ENCODE measurements around the gene TFB1M. TPM values are rescaled to one million over a fixed set of nuclear protein-coding genes. Genes with fewer than 3 reads are reported as not detected.
"Not testable (repeated sequence)": the region's sequence is repeated elsewhere in the genome, so short reads cannot be mapped to it uniquely, and the experiment has no call there.

TFB1M gene
- total RNA-seq, 2 donors from 2014 or later: 10.7 to 14.1 TPM

- H3K4me3 ChIP-seq: no peak overlapping the region
- no peaks in the 10 kb centered on the region for H3K27me3 ChIP-seq (replicated peaks; ENCODE audit: insufficient read depth)
- no peaks in the 10 kb centered on the region for H3K9me3 ChIP-seq
- H3K36me3 ChIP-seq: no peaks in the 10 kb centered on the region
- WGBS: 100% methylated on average over 1 of the region's 1 CpG
- H3K27ac ChIP-seq: no peak overlapping the region
- no peak for DNase-seq (ENCODE audit: low spot score)
- no peaks in the 10 kb centered on the region for H3K4me1 ChIP-seq (replicated peaks)
- TF ChIP-seq POLR2AphosphoS5 (IDR thresholded peaks at IDR 0.05) (no peak), POLR2A (IDR thresholded peaks at IDR 0.05) (no peak), CTCF (IDR thresholded peaks at IDR 0.05) (no peak)
- intact Hi-C loops (cut with DNase I): no loop called here
Observed at GRCh38 chr6:155237613-155238012, 76.7 kb downstream of the TFB1M start.

GRCh38 chr6:155235087-155235486 lies 79.2 kb downstream of the TFB1M start:
- peak overlapping the region in 1 of 2 donors; percentile 29 for H3K27ac ChIP-seq

GRCh38 chr6:155234687-155235086 lies 79.6 kb downstream of the TFB1M start:
- WGBS: 96% methylated on average over 4 of the region's 4 CpGs
- DNase-seq (ENCODE audit: low spot score): no peak
- H3K27ac ChIP-seq: peak overlapping the region in 1 of 2 donors; percentile 29

More at GRCh38 chr6:155235087-155235486, 79.2 kb downstream of the TFB1M start:
- Histone ChIP-seq H3K36me3 (no peaks in the 10 kb centered on the region), H3K27me3 (replicated peaks; ENCODE audit: insufficient read depth) (no peaks in the 10 kb centered on the region), H3K9me3 (no peaks in the 10 kb centered on the region), H3K4me1 (replicated peaks) (no peaks in the 10 kb centered on the region), H3K4me3 (no peak overlapping the region)
- WGBS: 53% methylated on average over 5 of the region's 5 CpGs
- intact Hi-C loops (cut with DNase I): no loop called here
- TF ChIP-seq POLR2AphosphoS5 (IDR thresholded peaks at IDR 0.05): no peak
- TF ChIP-seq POLR2A (IDR thresholded peaks at IDR 0.05): no peak
- no peak for TF ChIP-seq CTCF (IDR thresholded peaks at IDR 0.05)
- DNase-seq (ENCODE audit: low spot score): no peak

GRCh38 chr6:155234167-155234566 lies 80.1 kb downstream of the TFB1M start:
- intact Hi-C loops (cut with DNase I): no loop called here
- 71% methylated on average over 4 of the region's 4 CpGs for whole genome bisulfite sequencing
- Histone ChIP-seq H3K4me1 (replicated peaks) (no peaks in the 10 kb centered on the region), H3K27me3 (replicated peaks; ENCODE audit: insufficient read depth) (no peaks in the 10 kb centered on the region), H3K4me3 (no peak overlapping the region), H3K27ac (no peak overlapping the region), H3K36me3 (no peaks in the 10 kb centered on the region), H3K9me3 (no peaks in the 10 kb centered on the region)
- no peak for DNase-seq (ENCODE audit: low spot score)
- TF ChIP-seq POLR2A (IDR thresholded peaks at IDR 0.05): no peak
- TF ChIP-seq POLR2AphosphoS5 (IDR thresholded peaks at IDR 0.05): no peak

More at GRCh38 chr6:155234687-155235086, 79.6 kb downstream of the TFB1M start:
- intact Hi-C loops (cut with DNase I): no loop called here
- H3K9me3 ChIP-seq: no peaks in the 10 kb centered on the region
- H3K4me1 ChIP-seq (replicated peaks): no peaks in the 10 kb centered on the region
- H3K36me3 ChIP-seq: no peaks in the 10 kb centered on the region
- no peak overlapping the region for H3K4me3 ChIP-seq
- no peaks in the 10 kb centered on the region for H3K27me3 ChIP-seq (replicated peaks; ENCODE audit: insufficient read depth)
- no peak for TF ChIP-seq POLR2AphosphoS5 (IDR thresholded peaks at IDR 0.05)
- TF ChIP-seq POLR2A (IDR thresholded peaks at IDR 0.05): no peak
- no peak for TF ChIP-seq CTCF (IDR thresholded peaks at IDR 0.05)

- no peak for DNase-seq (ENCODE audit: low spot score)
- no peak overlapping the region for H3K27ac ChIP-seq
- no peaks in the 10 kb centered on the region for H3K9me3 ChIP-seq
- H3K36me3 ChIP-seq: no peaks in the 10 kb centered on the region
- intact Hi-C loops (cut with DNase I): no loop called here
- WGBS: 48% methylated on average over 6 of the region's 6 CpGs
- H3K27me3 ChIP-seq (replicated peaks; ENCODE audit: insufficient read depth): no peaks in the 10 kb centered on the region
- TF ChIP-seq POLR2A (IDR thresholded peaks at IDR 0.05) (no peak), POLR2AphosphoS5 (IDR thresholded peaks at IDR 0.05) (no peak), CTCF (IDR thresholded peaks at IDR 0.05) (no peak)
- no peaks in the 10 kb centered on the region for H3K4me1 ChIP-seq (replicated peaks)
- no peak overlapping the region for H3K4me3 ChIP-seq
Observed at GRCh38 chr6:155232848-155233247, 81.4 kb downstream of the TFB1M start.

- intact Hi-C loops (cut with DNase I); H3K4me1 ChIP-seq (replicated peaks); H3K4me3 ChIP-seq; H3K27me3 ChIP-seq (replicated peaks; ENCODE audit: insufficient read depth); DNase-seq (ENCODE audit: low spot score); H3K27ac ChIP-seq; H3K36me3 ChIP-seq; H3K9me3 ChIP-seq: not testable (repeated sequence)
- 90% methylated on average over 4 of the region's 4 CpGs for WGBS
Observed at GRCh38 chr6:155230975-155231374, 83.3 kb downstream of the TFB1M start.
